Measurements from ENCODE around the gene DUSP16.

DUSP16 gene

DNA sequence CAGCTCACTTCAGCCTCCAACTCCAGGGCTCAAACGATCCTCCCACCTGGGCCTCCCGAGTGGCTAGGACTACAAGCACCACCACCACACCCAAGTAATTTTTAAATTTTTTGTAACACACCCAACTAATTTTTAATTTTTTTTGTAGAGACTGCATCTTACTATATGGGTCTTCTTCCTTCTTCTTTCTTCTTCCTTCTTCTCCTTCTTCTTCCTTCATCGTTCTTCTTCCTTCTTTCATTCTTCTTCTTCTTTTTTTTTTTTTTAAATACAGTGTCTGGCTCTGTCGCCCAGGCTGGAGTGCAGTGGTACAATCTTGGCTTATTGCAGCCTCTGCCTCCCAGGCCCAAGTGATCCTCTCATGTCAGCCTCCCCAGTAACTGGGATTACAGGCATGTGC lies 48.0 kb upstream of the DUSP16 start:
- Histone ChIP-seq H2BK5ac (ENCODE audit: low read depth, low read length, poor library complexity, severe bottlenecking) (no peak overlapping the region), H2AK5ac (ENCODE audit: low read length, severe bottlenecking) (peak overlapping the region; percentile 6), H3K4me1 (ENCODE audit: control insufficient read depth, insufficient read depth, low read depth, low read length) (peaks cover 4% of the 10 kb centered on the region), H2BK15ac (ENCODE audit: low read depth, poor library complexity, severe bottlenecking) (no peak overlapping the region), H3K27ac (ENCODE audit: low read length, poor library complexity, severe bottlenecking) (peak overlapping the region; percentile 88), H3K9me3 (ENCODE audit: control insufficient read depth, low read length) (no peaks in the 10 kb centered on the region), H3K27me3 (ENCODE audit: control insufficient read depth in 1 of 2, insufficient read depth in 1 of 2, low read length in 2 of 2) (no peaks in the 10 kb centered on the region), H2BK120ac (ENCODE audit: low read depth, low read length) (peak overlapping the region; percentile 8), H4K8ac (ENCODE audit: low read length) (peak overlapping the region; percentile 87), H2AFZ (ENCODE audit: low read depth, low read length) (no peak overlapping the region), H3K14ac (ENCODE audit: low read length in 2 of 2) (no peak overlapping the region), H3K18ac (ENCODE audit: low read depth in 1 of 2, low read length in 2 of 2) (peak overlapping the region in 1 of 2 experiments; percentile 0), H3K4me3 (ENCODE audit: insufficient read depth in 1 of 2, low read depth in 1 of 2, low read length in 2 of 2) (peak overlapping the region in 1 of 2 experiments; percentile 96), H2BK12ac (ENCODE audit: low read length in 2 of 2) (no peak overlapping the region), H3K4me2 (ENCODE audit: low read length, poor library complexity, severe bottlenecking) (no peak overlapping the region), H3K36me3 (ENCODE audit: control insufficient read depth in 1 of 2, insufficient read depth in 2 of 2, low read depth in 1 of 2, low read length in 2 of 2) (peaks cover 0 to 5% of the 10 kb centered on the region in 2 experiments), H4K91ac (ENCODE audit: low read length) (no peak overlapping the region), H3K23ac (ENCODE audit: low read length in 2 of 2) (no peak overlapping the region), H3K4ac (ENCODE audit: low read depth in 1 of 2, low read length in 2 of 2) (no peak overlapping the region), H3K9ac (ENCODE audit: low read length) (peak overlapping the region; percentile 90), H3K79me1 (replicated peaks; ENCODE audit: low read length, poor library complexity, severe bottlenecking) (peaks cover 12% of the 10 kb centered on the region)
- WGBS = over 99% methylated on average over 4 of the region's 4 CpGs
- DNase-seq = no peak

DNA sequence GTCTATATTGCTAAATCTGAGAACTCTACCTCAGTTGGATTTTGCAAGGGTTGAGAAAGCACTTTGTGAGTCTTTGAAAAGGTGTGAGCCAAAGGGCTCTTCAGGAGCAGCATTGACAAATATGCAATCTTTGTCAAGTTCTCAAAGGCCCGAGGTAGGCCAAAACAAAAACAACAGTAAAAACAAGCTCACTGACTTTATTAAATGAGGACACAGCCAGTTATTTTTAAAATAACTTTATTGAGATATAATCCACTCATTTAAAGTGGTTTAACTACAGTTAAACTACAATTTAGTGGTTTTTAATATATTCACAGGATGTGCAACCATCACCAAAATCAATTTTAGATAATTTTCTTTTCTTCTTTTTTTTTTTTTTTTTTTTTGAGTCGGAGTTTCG lies 47.0 kb upstream of the DUSP16 start:
- peaks cover 9% of the 10 kb centered on the region for H3K79me1 ChIP-seq (replicated peaks; ENCODE audit: low read length, poor library complexity, severe bottlenecking)
- no peak overlapping the region for H2AK5ac ChIP-seq (ENCODE audit: low read length, severe bottlenecking)
- H3K14ac ChIP-seq (ENCODE audit: low read length in 2 of 2) = no peak overlapping the region
- no peak for DNase-seq
- WGBS = no CpG with 5 or more reads among the region's 3 CpGs
- H2AFZ ChIP-seq (ENCODE audit: low read depth, low read length) = no peak overlapping the region
- no peaks in the 10 kb centered on the region for H3K27me3 ChIP-seq (ENCODE audit: control insufficient read depth in 1 of 2, insufficient read depth in 1 of 2, low read length in 2 of 2)
- no peak overlapping the region for H4K8ac ChIP-seq (ENCODE audit: low read length)
- no peak overlapping the region for H2BK120ac ChIP-seq (ENCODE audit: low read depth, low read length)
- no peak overlapping the region for H3K4ac ChIP-seq (ENCODE audit: low read depth in 1 of 2, low read length in 2 of 2)
- H3K4me1 ChIP-seq (ENCODE audit: control insufficient read depth, insufficient read depth, low read depth, low read length) = peaks cover 4% of the 10 kb centered on the region
- no peak overlapping the region for H3K4me3 ChIP-seq (ENCODE audit: insufficient read depth in 1 of 2, low read depth in 1 of 2, low read length in 2 of 2)
- no peak overlapping the region for H3K23ac ChIP-seq (ENCODE audit: low read length in 2 of 2)
- no peak overlapping the region for H3K18ac ChIP-seq (ENCODE audit: low read depth in 1 of 2, low read length in 2 of 2)
- H2BK15ac ChIP-seq (ENCODE audit: low read depth, poor library complexity, severe bottlenecking) = no peak overlapping the region
- H3K9ac ChIP-seq (ENCODE audit: low read length) = no peak overlapping the region
- H2BK5ac ChIP-seq (ENCODE audit: low read depth, low read length, poor library complexity, severe bottlenecking) = no peak overlapping the region
- H2BK12ac ChIP-seq (ENCODE audit: low read length in 2 of 2) = no peak overlapping the region
- no peak overlapping the region for H3K27ac ChIP-seq (ENCODE audit: low read length, poor library complexity, severe bottlenecking)
- H3K9me3 ChIP-seq (ENCODE audit: control insufficient read depth, low read length) = no peaks in the 10 kb centered on the region
- H4K91ac ChIP-seq (ENCODE audit: low read length) = no peak overlapping the region
- H3K4me2 ChIP-seq (ENCODE audit: low read length, poor library complexity, severe bottlenecking) = no peak overlapping the region
- H3K36me3 ChIP-seq (ENCODE audit: control insufficient read depth in 1 of 2, insufficient read depth in 2 of 2, low read depth in 1 of 2, low read length in 2 of 2) = no peaks in the 10 kb centered on the region

DNA sequence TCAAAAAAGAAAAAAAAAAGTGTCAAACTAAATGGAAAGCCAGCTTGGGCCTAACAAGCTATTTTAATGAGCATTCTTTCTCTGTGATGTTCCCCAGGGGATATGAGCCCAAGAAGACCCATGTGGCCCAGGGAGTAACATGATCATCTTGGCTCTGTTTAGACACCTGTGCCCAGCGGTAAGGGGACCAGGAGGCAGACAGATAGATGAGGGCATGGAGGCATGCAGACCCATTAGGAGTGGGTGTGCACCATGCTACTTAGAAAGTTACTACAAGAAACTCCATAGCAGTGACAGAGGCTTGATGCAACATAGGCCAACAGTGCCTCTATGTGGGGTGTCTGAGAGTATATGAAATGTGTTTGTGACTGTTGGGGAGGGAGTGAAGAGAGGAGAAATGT lies 45.9 kb upstream of the DUSP16 start:
- H3K79me1 ChIP-seq (replicated peaks; ENCODE audit: low read length, poor library complexity, severe bottlenecking) = peaks cover 3% of the 10 kb centered on the region
- no peak overlapping the region for H3K4me3 ChIP-seq (ENCODE audit: insufficient read depth in 1 of 2, low read depth in 1 of 2, low read length in 2 of 2)
- H3K4me2 ChIP-seq (ENCODE audit: low read length, poor library complexity, severe bottlenecking) = no peak overlapping the region
- peak overlapping the region in 1 of 2 experiments; percentile 73 for H2BK12ac ChIP-seq (ENCODE audit: low read length in 2 of 2)
- no peak overlapping the region for H3K27ac ChIP-seq (ENCODE audit: low read length, poor library complexity, severe bottlenecking)
- no peak overlapping the region for H3K23ac ChIP-seq (ENCODE audit: low read length in 2 of 2)
- no peak overlapping the region for H3K18ac ChIP-seq (ENCODE audit: low read depth in 1 of 2, low read length in 2 of 2)
- no peak for DNase-seq
- H2AK5ac ChIP-seq (ENCODE audit: low read length, severe bottlenecking) = no peak overlapping the region
- H2BK15ac ChIP-seq (ENCODE audit: low read depth, poor library complexity, severe bottlenecking) = no peak overlapping the region
- H3K9me3 ChIP-seq (ENCODE audit: control insufficient read depth, low read length) = no peaks in the 10 kb centered on the region
- no peak overlapping the region for H3K4ac ChIP-seq (ENCODE audit: low read depth in 1 of 2, low read length in 2 of 2)
- H2BK5ac ChIP-seq (ENCODE audit: low read depth, low read length, poor library complexity, severe bottlenecking) = no peak overlapping the region
- WGBS = 100% methylated on average over 1 of the region's 1 CpG
- H2BK120ac ChIP-seq (ENCODE audit: low read depth, low read length) = no peak overlapping the region
- H3K36me3 ChIP-seq (ENCODE audit: control insufficient read depth in 1 of 2, insufficient read depth in 2 of 2, low read depth in 1 of 2, low read length in 2 of 2) = no peaks in the 10 kb centered on the region
- no peak overlapping the region for H4K8ac ChIP-seq (ENCODE audit: low read length)
- H3K14ac ChIP-seq (ENCODE audit: low read length in 2 of 2) = no peak overlapping the region
- no peak overlapping the region for H3K9ac ChIP-seq (ENCODE audit: low read length)
- no peak overlapping the region for H2AFZ ChIP-seq (ENCODE audit: low read depth, low read length)
- no peak overlapping the region for H4K91ac ChIP-seq (ENCODE audit: low read length)
- peaks cover 1% of the 10 kb centered on the region for H3K4me1 ChIP-seq (ENCODE audit: control insufficient read depth, insufficient read depth, low read depth, low read length)
- H3K27me3 ChIP-seq (ENCODE audit: control insufficient read depth in 1 of 2, insufficient read depth in 1 of 2, low read length in 2 of 2) = no peaks in the 10 kb centered on the region

DNA sequence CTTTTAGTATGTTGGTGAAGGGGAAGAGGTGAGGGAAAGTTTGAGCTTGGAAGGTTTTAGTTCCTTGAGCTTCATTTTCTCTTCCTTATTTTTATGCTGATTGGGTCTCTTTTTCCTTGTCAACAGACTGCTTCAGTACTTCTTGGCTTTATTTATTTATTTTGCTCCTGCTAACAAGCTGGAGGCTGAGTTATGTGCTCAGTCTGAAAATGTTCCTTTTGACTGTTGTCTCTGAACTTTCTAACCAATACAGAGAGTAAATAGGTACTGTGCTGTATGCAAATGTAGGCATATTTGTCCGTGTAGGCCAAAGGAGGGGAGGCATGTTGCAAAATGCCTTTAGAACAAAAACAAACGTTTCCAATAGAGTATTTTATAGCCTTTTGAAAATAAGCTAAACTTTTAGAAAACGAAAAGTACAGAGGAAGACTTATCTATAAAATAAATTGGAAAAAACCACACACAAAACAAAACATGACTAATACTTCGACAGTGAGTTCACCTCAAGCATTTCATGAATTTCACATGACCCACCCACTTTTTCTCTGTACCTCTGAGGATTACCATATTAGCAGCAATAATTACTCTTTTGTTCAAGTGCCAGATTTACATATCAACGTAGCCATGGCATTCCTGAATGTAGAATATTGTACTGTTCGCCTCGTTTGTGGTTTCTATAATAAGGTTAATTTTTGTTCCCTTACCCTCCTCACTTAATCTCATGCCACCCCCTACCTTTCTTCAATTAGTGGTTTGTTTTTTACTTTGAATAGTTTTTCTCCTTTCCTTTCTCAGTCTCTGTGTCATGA lies 44.3 kb upstream of the DUSP16 start:
- Histone ChIP-seq H3K36me3 (ENCODE audit: control insufficient read depth in 1 of 2, insufficient read depth in 2 of 2, low read depth in 1 of 2, low read length in 2 of 2) (no peaks in the 10 kb centered on the region), H3K4me1 (ENCODE audit: control insufficient read depth, insufficient read depth, low read depth, low read length) (no peaks in the 10 kb centered on the region), H3K9me3 (ENCODE audit: control insufficient read depth, low read length) (no peaks in the 10 kb centered on the region), H2BK12ac (ENCODE audit: low read length in 2 of 2) (no peak overlapping the region), H3K27me3 (ENCODE audit: control insufficient read depth in 1 of 2, insufficient read depth in 1 of 2, low read length in 2 of 2) (no peaks in the 10 kb centered on the region), H4K91ac (ENCODE audit: low read length) (no peak overlapping the region), H3K4ac (ENCODE audit: low read depth in 1 of 2, low read length in 2 of 2) (no peak overlapping the region), H3K9ac (ENCODE audit: low read length) (no peak overlapping the region), H4K8ac (ENCODE audit: low read length) (no peak overlapping the region), H3K4me3 (ENCODE audit: insufficient read depth in 1 of 2, low read depth in 1 of 2, low read length in 2 of 2) (no peak overlapping the region), H2BK15ac (ENCODE audit: low read depth, poor library complexity, severe bottlenecking) (no peak overlapping the region), H2AK5ac (ENCODE audit: low read length, severe bottlenecking) (no peak overlapping the region), H3K4me2 (ENCODE audit: low read length, poor library complexity, severe bottlenecking) (no peak overlapping the region), H2BK5ac (ENCODE audit: low read depth, low read length, poor library complexity, severe bottlenecking) (no peak overlapping the region), H3K27ac (ENCODE audit: low read length, poor library complexity, severe bottlenecking) (peak overlapping the region; percentile 49), H3K18ac (ENCODE audit: low read depth in 1 of 2, low read length in 2 of 2) (no peak overlapping the region), H2BK120ac (ENCODE audit: low read depth, low read length) (no peak overlapping the region), H3K14ac (ENCODE audit: low read length in 2 of 2) (no peak overlapping the region), H3K79me1 (replicated peaks; ENCODE audit: low read length, poor library complexity, severe bottlenecking) (no peaks in the 10 kb centered on the region), H2AFZ (ENCODE audit: low read depth, low read length) (no peak overlapping the region), H3K23ac (ENCODE audit: low read length in 2 of 2) (no peak overlapping the region)
- DNase-seq = peak; percentile 13
- 18% methylated on average over 2 of the region's 7 CpGs for WGBS

All from mesenchymal stem cell (in vitro differentiated cells and primary cell).